Tongue (tissue), 2 donors: Measurements from ENCODE around the gene TUBGCP6. TPM values are rescaled to one million over a fixed set of nuclear protein-coding genes. Genes with fewer than 3 reads are reported as not detected.
"Not testable (repeated sequence)": the region's sequence is repeated elsewhere in the genome, so short reads cannot be mapped to it uniquely, and the experiment has no call there.

Experiments used
- DNase-seq: peaks from one replicate; pipeline ENCODE4 v3.0.0-alpha.2; 2015
- total RNA-seq: library from RNA; depleted of rRNA; stranded (reverse); fragments of >200 nt; gene quantifications from one replicate; pipeline ENCODE4 v1.2.3, GENCODE V29; 2014

TUBGCP6 gene
- total RNA-seq, 1 donor from 2014 or later: 39.7 TPM

- DNase-seq: no peak
Observed at GRCh38 chr22:50278956-50279619, 34.3 kb upstream of the TUBGCP6 start.

- no peak for DNase-seq
Observed at GRCh38 chr22:50278461-50278860, 33.6 kb upstream of the TUBGCP6 start.

- no peak for DNase-seq
Observed at GRCh38 chr22:50277761-50278160, 32.9 kb upstream of the TUBGCP6 start.

GRCh38 chr22:50276143-50276542, 31.3 kb upstream of the TUBGCP6 start:
- no peak for DNase-seq

GRCh38 chr22:50275181-50276055, 30.6 kb upstream of the TUBGCP6 start:
- no peak for DNase-seq

GRCh38 chr22:50274771-50275170, 29.9 kb upstream of the TUBGCP6 start:
- DNase-seq: no peak

- DNase-seq: peak; percentile 70
Observed at GRCh38 chr22:50274311-50274710, 29.5 kb upstream of the TUBGCP6 start.

- not testable (repeated sequence) for DNase-seq
Observed at GRCh38 chr22:50273781-50274180, 29.0 kb upstream of the TUBGCP6 start.

GRCh38 chr22:50273352-50273751, 28.5 kb upstream of the TUBGCP6 start:
- not testable (repeated sequence) for DNase-seq

- no peak for DNase-seq
Observed at GRCh38 chr22:50272044-50272802, 27.4 kb upstream of the TUBGCP6 start.

- DNase-seq: peak; percentile 57
Observed at GRCh38 chr22:50271519-50271970, 26.7 kb upstream of the TUBGCP6 start.

- DNase-seq: peak; percentile 78
Observed at GRCh38 chr22:50270666-50271394, 26.0 kb upstream of the TUBGCP6 start.

- DNase-seq: no peak
Observed at GRCh38 chr22:50269970-50270665, 25.3 kb upstream of the TUBGCP6 start, which contains the start of gene MAPK11. TSS of gene MAPK11 (minus strand) at chr22:50270380. CDS start at chr22:50270292, 88 bp downstream.

- no peak for DNase-seq
Observed at GRCh38 chr22:50269573-50269969, 24.7 kb upstream of the TUBGCP6 start.

- DNase-seq: no peak
Observed at GRCh38 chr22:50268655-50269113, 23.9 kb upstream of the TUBGCP6 start.

GRCh38 chr22:50267591-50268390, 23.0 kb upstream of the TUBGCP6 start:
- peak; percentile 73 for DNase-seq

- no peak for DNase-seq
Observed at GRCh38 chr22:50266994-50267393, 22.2 kb upstream of the TUBGCP6 start.

GRCh38 chr22:50264946-50265669, 20.3 kb upstream of the TUBGCP6 start:
- DNase-seq: no peak

- no peak for DNase-seq
Observed at GRCh38 chr22:50264104-50264745, 19.4 kb upstream of the TUBGCP6 start.
